Left ventricle myocardium superior (tissue), 1 donor: ENCODE results near the gene PUM1. TPM values are rescaled to one million over a fixed set of nuclear protein-coding genes. Genes with fewer than 3 reads are reported as not detected.

Experiments
- ATAC-seq: fragments of 200-7000 bp; cut with Tn5 transposase; one replicate; pipeline ENCODE4 v1.9.1; 2020; ENCODE audit warnings: mild to moderate bottlenecking, moderate library complexity
- DNase-seq: peaks from one replicate; pipeline ENCODE4 v3.0.0-alpha.2; 2020
- intact Hi-C: fragments of 100-400 bp; cut with micrococcal nuclease; formaldehyde crosslinking; loops from one replicate; pipeline ENCODE4 v1.11.0; 2022
- total RNA-seq: library from RNA; stranded (reverse); fragmentation: NEBNext Ultra II Directional; extraction: Animal tissue kit (Norgen Biotek cat#: 25700); gene quantifications from one replicate; pipeline ENCODE4 v1.2.1, GENCODE V29; 2021
- donor health status: DM: no; HTN: yes; CAD: no; lungs with severe emphysema.

Gene PUM1
- total RNA-seq, 1 donor from 2014 or later, result 75.0 TPM

GRCh38 chr1:31005617-31006166 is 59.8 kb downstream of the PUM1 start:
- DNase-seq (no peak), ATAC-seq (peak; percentile 16)
- intact Hi-C loops, result no loop called here

GRCh38 chr1:31005198-31005597 is 60.3 kb downstream of the PUM1 start:
- intact Hi-C loops, result no loop called here
- DNase-seq (no peak), ATAC-seq (no peak)

GRCh38 chr1:31004231-31004621 is 61.3 kb downstream of the PUM1 start:
- DNase-seq (no peak), ATAC-seq (no peak)
- intact Hi-C loops, result no loop called here

GRCh38 chr1:31003613-31004230 is 61.8 kb downstream of the PUM1 start:
- no peak for ATAC-seq
- intact Hi-C loops, result no loop called here
- no peak for DNase-seq

GRCh38 chr1:31000301-31000700 is 65.2 kb downstream of the PUM1 start:
- intact Hi-C loops, result no loop called here
- no peak for DNase-seq
- no peak for ATAC-seq

- intact Hi-C loops, result no loop called here
- ATAC-seq, result no peak
- no peak for DNase-seq
Measured at GRCh38 chr1:30998887-30999286, 66.6 kb downstream of the PUM1 start.

- no peak for DNase-seq
- ATAC-seq, result no peak
- intact Hi-C loops, result no loop called here
Measured at GRCh38 chr1:30998171-30998570, 67.3 kb downstream of the PUM1 start.

- intact Hi-C loops, result no loop called here
- ATAC-seq, result no peak
- no peak for DNase-seq
Measured at GRCh38 chr1:30997463-30998057, 68.0 kb downstream of the PUM1 start.

GRCh38 chr1:30995990-30996612 is 69.4 kb downstream of the PUM1 start:
- intact Hi-C loops, result no loop called here
- DNase-seq, result no peak
- peak; percentile 74 for ATAC-seq

- DNase-seq, result no peak
- peak; percentile 23 for ATAC-seq
- intact Hi-C loops, result no loop called here
Measured at GRCh38 chr1:30991862-30992606, 73.5 kb downstream of the PUM1 start.

- DNase-seq (no peak), ATAC-seq (no peak)
- intact Hi-C loops, result no loop called here
Measured at GRCh38 chr1:30990591-30990990, 74.9 kb downstream of the PUM1 start.

- intact Hi-C loops, result no loop called here
- ATAC-seq (no peak), DNase-seq (no peak)
Measured at GRCh38 chr1:30988045-30988444, 77.5 kb downstream of the PUM1 start.

GRCh38 chr1:30986755-30987154 is 78.8 kb downstream of the PUM1 start:
- intact Hi-C loops, result no loop called here
- DNase-seq, result no peak
- no peak for ATAC-seq

GRCh38 chr1:30984991-30985503 is 80.5 kb downstream of the PUM1 start:
- intact Hi-C loops, result no loop called here
- no peak for DNase-seq
- no peak for ATAC-seq

GRCh38 chr1:30984165-30984889 is 81.2 kb downstream of the PUM1 start:
- intact Hi-C loops, result no loop called here
- ATAC-seq, result no peak

GRCh38 chr1:30982937-30983336 is 82.6 kb downstream of the PUM1 start:
- intact Hi-C loops, result no loop called here
- DNase-seq (no peak), ATAC-seq (peak; percentile 62)

More at GRCh38 chr1:30984165-30984889, 81.2 kb downstream of the PUM1 start:
- no peak for DNase-seq

GRCh38 chr1:30982431-30982830 is 83.1 kb downstream of the PUM1 start:
- DNase-seq, result no peak
- intact Hi-C loops, result no loop called here
- no peak for ATAC-seq

GRCh38 chr1:30981172-30981571 is 84.3 kb downstream of the PUM1 start:
- intact Hi-C loops, result no loop called here
- DNase-seq (no peak), ATAC-seq (no peak)

GRCh38 chr1:30977511-30977910 is 88.0 kb downstream of the PUM1 start:
- DNase-seq, result no peak
- intact Hi-C loops, result loop anchor here (5.0 to 10.0 kb wide), 2 partner anchors 50 to 87 kb away; partner anchors contain the start of gene PUM1
- no peak for ATAC-seq
